Uterus (tissue), 4 donors: ENCODE measurements around the gene ASCC2. TPM values are rescaled to one million over a fixed set of nuclear protein-coding genes. Genes with fewer than 3 reads are reported as not detected.

ENCODE experiments used
- DNase-seq, 2 donors: peaks; one replicate each; pipeline ENCODE4 v3.0.0-alpha.2; 2019 to 2020
- H3K27ac ChIP-seq, 2 donors: fragments of 200-600 bp; sonication (generic); 1 replicate in 1 of 2; 2 replicates in 1 of 2; pipeline ENCODE4 v1.5.1; 2016 to 2018
- H3K27me3 ChIP-seq, 2 donors: fragments of 200-600 bp; sonication (generic); one replicate each; pipeline ENCODE4 v1.5.1; 2018 to 2019; ENCODE audit warnings: control low read depth in 1 of 2
- H3K36me3 ChIP-seq, 2 donors: fragments of 200-600 bp; sonication (generic); one replicate each; pipeline ENCODE4 v1.5.1; 2019; ENCODE audit warnings: control low read depth in 1 of 2
- H3K4me1 ChIP-seq, 2 donors: fragments of 200-600 bp; sonication (generic); one replicate each; pipeline ENCODE4 v1.5.1; 2018 to 2019; ENCODE audit warnings: control low read depth in 1 of 2
- H3K4me3 ChIP-seq, 2 donors: fragments of 200-600 bp; sonication (generic); 1 replicate in 1 of 2; 2 replicates in 1 of 2; pipeline ENCODE4 v1.5.1; 2018 to 2019; ENCODE audit warnings: mild to moderate bottlenecking in 1 of 2
- H3K9me3 ChIP-seq, 2 donors: fragments of 200-600 bp; sonication (generic); one replicate each; pipeline ENCODE4 v1.5.1; 2019; ENCODE audit warnings: control low read depth in 1 of 2
- CTCF ChIP-seq, 4 experiments: fragments of 200-600 bp in 2 of 4; fragments of 450-650 bp in 2 of 4; sonication (generic) in 2 of 4; IDR thresholded peaks; one replicate each; pipeline ENCODE4 v1.5.1; 2016 to 2019; ENCODE audit warnings: antibody characterized with exemption in 4 of 4, mild to moderate bottlenecking in 2 of 4, moderate library complexity in 1 of 4
- POLR2A ChIP-seq, 2 donors: fragments of 450-650 bp; IDR thresholded peaks; one replicate each; pipeline ENCODE4 v1.6.1; 2016; ENCODE audit warnings: antibody characterized with exemption in 2 of 2, mild to moderate bottlenecking in 1 of 2, moderate library complexity in 1 of 2
- intact Hi-C: fragments of 100-400 bp; cut with DNase I; formaldehyde crosslinking; loops from one replicate; pipeline ENCODE4 v1.15.1; 2023; ENCODE audit warnings: low total_unique reads
- total RNA-seq, 4 donors: library from RNA; depleted of rRNA in 3 of 4; stranded (reverse); fragments of >200 nt in 3 of 4; gene quantifications; one replicate each; pipeline versions ENCODE4 v1.1.0 to v1.2.4, GENCODE V29; 2014 to 2023
- donor health status: DM: yes; HTN: yes; CAD: no.

The ASCC2 gene
- total RNA-seq, 4 donors from 2014 or later, result 14.9 to 47.1 (median 24.3) TPM

GRCh38 chr22:29747832-29748231 lies 90.2 kb downstream of the ASCC2 start:
- H3K36me3 ChIP-seq, result no peaks in the 10 kb centered on the region
- H3K27me3 ChIP-seq, result no peaks in the 10 kb centered on the region
- TF ChIP-seq POLR2A (IDR thresholded peaks at IDR 0.05), result no peak
- no peak for TF ChIP-seq CTCF (IDR thresholded peaks at IDR 0.05)
- no peaks in the 10 kb centered on the region for H3K9me3 ChIP-seq
- no peak overlapping the region for H3K27ac ChIP-seq
- no peaks in the 10 kb centered on the region for H3K4me1 ChIP-seq
- H3K4me3 ChIP-seq, result no peak overlapping the region
- intact Hi-C loops, result no loop called here
- DNase-seq, result no peak

- Histone ChIP-seq H3K27me3 (no peaks in the 10 kb centered on the region), H3K9me3 (no peaks in the 10 kb centered on the region), H3K36me3 (no peaks in the 10 kb centered on the region), H3K4me1 (no peaks in the 10 kb centered on the region), H3K4me3 (no peak overlapping the region), H3K27ac (no peak overlapping the region)
- TF ChIP-seq CTCF (IDR thresholded peaks at IDR 0.05) (no peak), POLR2A (IDR thresholded peaks at IDR 0.05) (no peak)
- intact Hi-C loops, result no loop called here
- no peak for DNase-seq
Measured at GRCh38 chr22:29744902-29745301, 93.2 kb downstream of the ASCC2 start.

- Histone ChIP-seq H3K4me3 (no peak overlapping the region), H3K36me3 (no peaks in the 10 kb centered on the region), H3K27me3 (no peaks in the 10 kb centered on the region), H3K4me1 (no peaks in the 10 kb centered on the region), H3K9me3 (no peaks in the 10 kb centered on the region), H3K27ac (no peak overlapping the region)
- no peak for DNase-seq
- intact Hi-C loops, result no loop called here
- no peak for TF ChIP-seq CTCF (IDR thresholded peaks at IDR 0.05)
- TF ChIP-seq POLR2A (IDR thresholded peaks at IDR 0.05), result no peak
Measured at GRCh38 chr22:29742326-29742725, 95.7 kb downstream of the ASCC2 start.

GRCh38 chr22:29741926-29742325 lies 96.1 kb downstream of the ASCC2 start:
- H3K27ac ChIP-seq, result no peak overlapping the region
- H3K9me3 ChIP-seq, result no peaks in the 10 kb centered on the region
- no peaks in the 10 kb centered on the region for H3K27me3 ChIP-seq
- DNase-seq, result no peak
- intact Hi-C loops, result no loop called here
- TF ChIP-seq CTCF (IDR thresholded peaks at IDR 0.05), result no peak
- no peak for TF ChIP-seq POLR2A (IDR thresholded peaks at IDR 0.05)
- H3K36me3 ChIP-seq, result no peaks in the 10 kb centered on the region
- H3K4me3 ChIP-seq, result no peak overlapping the region
- H3K4me1 ChIP-seq, result no peaks in the 10 kb centered on the region

- Histone ChIP-seq H3K27me3 (no peaks in the 10 kb centered on the region), H3K9me3 (no peaks in the 10 kb centered on the region), H3K36me3 (no peaks in the 10 kb centered on the region), H3K4me1 (no peaks in the 10 kb centered on the region), H3K27ac (no peak overlapping the region), H3K4me3 (no peak overlapping the region)
- intact Hi-C loops, result no loop called here
- DNase-seq, result no peak
- no peak for TF ChIP-seq POLR2A (IDR thresholded peaks at IDR 0.05)
- TF ChIP-seq CTCF (IDR thresholded peaks at IDR 0.05), result no peak
Measured at GRCh38 chr22:29740216-29740615, 97.9 kb downstream of the ASCC2 start.
